GM12878 (cell line): Measurements from ENCODE around the gene FOXP1. TPM values are rescaled to one million over a fixed set of nuclear protein-coding genes. Genes with fewer than 3 reads are reported as not detected.

Experiments
- ATAC-seq: fragments of 200-7000 bp; cut with Tn5 transposase; 3 replicates; pipeline ENCODE4 v1.9.1; 2020; ENCODE audit warnings: mild to moderate bottlenecking, moderate library complexity
- BruUV-seq: library from RNA; stranded (reverse); fragments of 400-500 nt; replicated peaks from 2 replicates; lab custom pipeline; 2021; lab: Mats Ljungman, UMichigan
- CTCF ChIA-PET: fragments of 300-600 bp; sonication (Branson Sonifier 250); formaldehyde crosslinking; extraction: SDS; loops from one replicate; lab custom pipeline; 2021; ENCODE audit warnings: inconsistent platforms; lab: Yijun Ruan, JAX
- POLR2A ChIA-PET: fragments of 350-600 bp; formaldehyde crosslinking; extraction: SDS; loops from one replicate; lab custom pipeline; 2021; ENCODE audit warnings: inconsistent platforms; lab: Charles Lee
- RAD21 ChIA-PET: fragments of 300-600 bp; sonication (Branson Sonifier 250); formaldehyde crosslinking; loops from one replicate; lab custom pipeline; 2023; ENCODE audit warnings: antibody characterized with exemption; ENCODE audit not compliant: unreplicated experiment; lab: Charles Lee
- SMC1A ChIA-PET: fragments of 300-600 bp; sonication (Branson Sonifier 250); formaldehyde crosslinking; loops from one replicate; lab custom pipeline; 2023; ENCODE audit not compliant: unreplicated experiment, uncharacterized antibody; lab: Charles Lee
- DNase-seq: peaks from one replicate; pipeline ENCODE4 v3.0.0-alpha.2; 2011; ENCODE audit warnings: low read depth, low spot score
- FAIRE-seq: peaks from 3 replicates; lab custom pipeline; 2011; peaks lifted over from hg19 to GRCh38; lab: Jason Lieb, UNC
- H2AFZ ChIP-seq: 2 replicates; pipeline ENCODE4 v1.6.0; 2011; ENCODE audit warnings: low read depth, low read length, control low read depth; ENCODE audit not compliant: control insufficient read depth
- H3K27ac ChIP-seq: 2 replicates; pipeline ENCODE4 v1.5.1; 2011; ENCODE audit warnings: control low read depth; ENCODE audit not compliant: control insufficient read depth, insufficient read depth
- H3K27me3 ChIP-seq, 2 experiments: replicated peaks in 1 of 2; 2 replicates each; pipeline versions ENCODE4 v1.6.0 to v1.6.1; 2011; ENCODE audit warnings: low read length in 1 of 2; ENCODE audit not compliant: control insufficient read depth in 2 of 2, insufficient read depth in 2 of 2
- H3K36me3 ChIP-seq, 2 experiments: 2 replicates each; pipeline ENCODE4 v1.5.1; 2011; ENCODE audit warnings: low read length in 1 of 2; ENCODE audit not compliant: control insufficient read depth in 2 of 2, insufficient read depth in 2 of 2
- H3K4me1 ChIP-seq: 2 replicates; pipeline ENCODE4 v1.6.1; 2011; ENCODE audit warnings: mild to moderate bottlenecking, low read length, moderate library complexity, mixed read lengths; ENCODE audit not compliant: control insufficient read depth, insufficient read depth
- H3K4me2 ChIP-seq: 2 replicates; pipeline ENCODE4 v1.6.0; 2011; ENCODE audit warnings: control low read depth; ENCODE audit not compliant: control insufficient read depth, insufficient read depth
- H3K4me3 ChIP-seq: fragments of 200-600 bp; sonication (generic); 2 replicates; pipeline ENCODE4 v1.5.1; 2016
- H3K79me2 ChIP-seq: 2 replicates; pipeline ENCODE4 v1.6.0; 2011; ENCODE audit warnings: low read length; ENCODE audit not compliant: control insufficient read depth, insufficient read depth
- H3K9ac ChIP-seq: 2 replicates; pipeline ENCODE4 v1.8.0; 2011; ENCODE audit warnings: low read length, control low read depth, mixed read lengths; ENCODE audit not compliant: control insufficient read depth, insufficient read depth
- H3K9me3 ChIP-seq: replicated peaks from 3 replicates; pipeline ENCODE4 v1.5.1; 2011; ENCODE audit warnings: mild to moderate bottlenecking, low read length; ENCODE audit not compliant: control insufficient read depth, insufficient read depth
- H4K20me1 ChIP-seq: 2 replicates; pipeline ENCODE4 v1.6.0; 2011; ENCODE audit not compliant: control insufficient read depth, insufficient read depth
- ESRRA ChIP-seq: IDR thresholded peaks from 2 replicates; pipeline ENCODE4 v1.6.1; 2012; ENCODE audit warnings: mild to moderate bottlenecking, low read length, improper control_type of control experiment
- MEF2B ChIP-seq: fragments of 450-650 bp; IDR thresholded peaks from 2 replicates; pipeline ENCODE4 v1.6.1; 2018; ENCODE audit warnings: mild to moderate bottlenecking, moderate library complexity; ENCODE audit not compliant: partially characterized antibody, poor library complexity, severe bottlenecking
- NFYA ChIP-seq: IDR thresholded peaks from 2 replicates; pipeline ENCODE4 v1.6.1; 2011; ENCODE audit warnings: low read depth, mild to moderate bottlenecking, low read length, improper control_type of control experiment, borderline replicate concordance
- POLR2A ChIP-seq: IDR thresholded peaks from 2 replicates; pipeline ENCODE4 v1.6.1; 2011; ENCODE audit warnings: low read depth, mild to moderate bottlenecking, low read length
- POLR2AphosphoS2 ChIP-seq: IDR thresholded peaks from 2 replicates; pipeline ENCODE4 v1.6.1; 2011; ENCODE audit warnings: low read depth, mild to moderate bottlenecking, low read length, improper control_type of control experiment, moderate library complexity
- SIX5 ChIP-seq: IDR thresholded peaks from 2 replicates; pipeline ENCODE4 v1.6.1; 2011; ENCODE audit warnings: mild to moderate bottlenecking, low read depth, low read length, moderate library complexity; ENCODE audit not compliant: severe bottlenecking
- STAT3 ChIP-seq: IDR thresholded peaks from 2 replicates; pipeline ENCODE4 v1.6.1; 2011; ENCODE audit warnings: low read depth, low read length, improper control_type of control experiment
- SUPT20H ChIP-seq: IDR thresholded peaks from 2 replicates; pipeline ENCODE4 v1.6.1; 2011; ENCODE audit warnings: low read depth, mild to moderate bottlenecking, low read length, moderate library complexity, borderline replicate concordance; ENCODE audit not compliant: control insufficient read depth
- TCF12 ChIP-seq: IDR thresholded peaks from 2 replicates; pipeline ENCODE4 v1.6.1; 2011; ENCODE audit warnings: low read depth, mild to moderate bottlenecking, low read length
- YBX1 ChIP-seq: fragments of 450-650 bp; IDR thresholded peaks from 2 replicates; pipeline ENCODE4 v1.6.1; 2016; ENCODE audit warnings: antibody characterized with exemption
- ZBTB4 ChIP-seq: fragments of 450-650 bp; formaldehyde crosslinking; IDR thresholded peaks from 2 replicates; pipeline ENCODE4 v1.4.0; 2022; ENCODE audit warnings: mild to moderate bottlenecking, moderate library complexity
- ZNF207 ChIP-seq: fragments of 450-650 bp; IDR thresholded peaks from 2 replicates; pipeline ENCODE4 v1.6.1; 2014; ENCODE audit warnings: antibody characterized with exemption, mild to moderate bottlenecking, borderline replicate concordance
- WGBS: methylation state at CpG from one replicate; pipeline ENCODE4 v1.1.6; 2016; ENCODE audit warnings: low lambda C conversion rate; ENCODE audit not compliant: insufficient replicate concordance, insufficient coverage; ENCODE audit errors: missing lambda C conversion rate; 5-methylcytosine and 5-hydroxymethylcytosine counted together
- in situ Hi-C: fragments of 300-500 bp; cut with MboI; formaldehyde crosslinking; loops from 9 replicates; pipeline ENCODE4 v1.14.3; 2018; ENCODE audit warnings: mixed read lengths
- intact Hi-C: fragments of 100-400 bp; cut with micrococcal nuclease; formaldehyde crosslinking; loops from one replicate; pipeline ENCODE4 v1.14.2; 2022; ENCODE audit not compliant: unreplicated experiment
- polyA plus RNA-seq, 11 experiments: library from polyadenylated mRNA; depleted of rRNA in 4 of 11; unstranded in 6 of 11; stranded (reverse) in 5 of 11; fragments of >200 nt; fragmentation: Nextera tagmentation in 4 of 11; fragmentation: Illumina TruSeq in 1 of 11; extraction: Ambion mirVana in 4 of 11; extraction: Trizol in 1 of 11; gene quantifications; 1 replicate in 1 of 11; 2 replicates in 10 of 11; pipeline versions ENCODE4 v1.2.1 to v1.2.3, GENCODE V29; 2011 to 2016; ENCODE audit warnings: inconsistent platforms in 2 of 11, missing spikeins in 2 of 11, low read depth in 1 of 11
- total RNA-seq, 4 experiments: library from RNA; depleted of rRNA in 3 of 4; stranded (reverse); fragments of >200 nt in 3 of 4; fragmentation: Illumina TruSeq in 1 of 4; extraction: Trizol in 1 of 4; gene quantifications; 2 replicates each; pipeline versions ENCODE4 v1.2.1 to v1.2.3, GENCODE V29; 2013 to 2021

FOXP1 gene
- total and polyA plus RNA-seq, 10 of the 15 experiments (the other 5 are each of a cell fraction or from before 2014, with no cell fraction given), result 0.05 to 1.6 (median 0.20) TPM; not detected in 1

- ATAC-seq (no peak), DNase-seq (no peak), FAIRE-seq (no peak)
- Histone ChIP-seq H3K4me1 (no peaks in the 10 kb centered on the region), H3K4me3 (no peak overlapping the region), H3K9ac (no peak overlapping the region), H4K20me1 (no peaks in the 10 kb centered on the region), H3K27ac (no peak overlapping the region), H3K27me3 (peaks cover 0 to 7% of the 10 kb centered on the region in 2 experiments; a peak in 2 of 4 replicates), H3K4me2 (no peak overlapping the region), H3K9me3 (no peaks in the 10 kb centered on the region), H3K79me2 (no peaks in the 10 kb centered on the region), H3K36me3 (no peaks in the 10 kb centered on the region), H2AFZ (no peak overlapping the region)
- SMC1A ChIA-PET, result no interaction called here
- BruUV-seq, result no TSS peak
- 23% methylated on average over 2 of the region's 2 CpGs for WGBS
- no peak for TF ChIP-seq NFYA
- no peak for TF ChIP-seq ESRRA
- no peak for TF ChIP-seq ZNF207
- no peak for TF ChIP-seq MEF2B
- no peak for TF ChIP-seq ZBTB4
- TF ChIP-seq POLR2AphosphoS2, result no peak
- TF ChIP-seq SUPT20H, result no peak
- TF ChIP-seq TCF12, result no peak
- no peak for TF ChIP-seq SIX5
- no peak for TF ChIP-seq STAT3
- no peak for TF ChIP-seq POLR2A
- TF ChIP-seq YBX1, result no peak
- POLR2A ChIA-PET, result no interaction called here
- in situ Hi-C loops, result no loop called here
- RAD21 ChIA-PET, result no interaction called here
- intact Hi-C loops, result loop anchor here (10.0 kb wide), 1 partner anchor 449 kb away; the partner anchor contains the start of gene FOXP1
- CTCF ChIA-PET, result no interaction called here
Measured at GRCh38 chr3:71136276-71136675, 447.3 kb downstream of the FOXP1 start.
